ENCODE measurements around the gene SLC13A4. TPM values are rescaled to one million over a fixed set of nuclear protein-coding genes. Genes with fewer than 3 reads are reported as not detected.
A peak's percentile ranks its signal among the peaks of the same experiment; 100 is the strongest.
"Not testable (repeated sequence)": the region's sequence is repeated elsewhere in the genome, so short reads cannot be mapped to it uniquely, and the experiment has no call there.

Gene SLC13A4
- total RNA-seq, 2 donors from 2014 or later: not detected

- not testable (repeated sequence) for H3K27me3 Mint-ChIP-seq (ENCODE audit: low read depth); DNase-seq; H3K4me3 Mint-ChIP-seq; H3K27ac Mint-ChIP-seq; H3K36me3 Mint-ChIP-seq (ENCODE audit: insufficient read depth in 2 of 2); H3K9me3 Mint-ChIP-seq; ATAC-seq (replicated peaks in 1 of 2)
- peaks cover 67% of the 10 kb centered on the region for H3K4me1 Mint-ChIP-seq (ENCODE audit: low read depth)
These were observed 60.4 kb downstream of the SLC13A4 start for GRCh38 chr7:135667626-135668025.

- peaks cover 8 to 10% of the 10 kb centered on the region in 2 donors for H3K36me3 Mint-ChIP-seq (ENCODE audit: insufficient read depth in 2 of 2)
- H3K4me1 Mint-ChIP-seq (ENCODE audit: low read depth): peaks cover 69% of the 10 kb centered on the region
- no peak overlapping the region for H3K4me3 Mint-ChIP-seq
- DNase-seq (no peak), ATAC-seq (replicated peaks in 1 of 2) (no peak)
- no peaks in the 10 kb centered on the region for H3K27me3 Mint-ChIP-seq (ENCODE audit: low read depth)
- no peak overlapping the region for H3K27ac Mint-ChIP-seq
- H3K9me3 Mint-ChIP-seq: peaks cover 0 to 3% of the 10 kb centered on the region in 2 donors
These were observed 61.1 kb downstream of the SLC13A4 start for GRCh38 chr7:135666846-135667245.

- Mint-ChIP-seq H3K27me3 (ENCODE audit: low read depth) (no peaks in the 10 kb centered on the region), H3K4me1 (ENCODE audit: low read depth) (peaks cover 76% of the 10 kb centered on the region)
These were observed 61.8 kb downstream of the SLC13A4 start for GRCh38 chr7:135666156-135666555.

GRCh38 chr7:135665042-135665441 is 62.9 kb downstream of the SLC13A4 start:
- peaks cover 0 to 3% of the 10 kb centered on the region in 2 donors for H3K9me3 Mint-ChIP-seq
- ATAC-seq (replicated peaks in 1 of 2): no peak
- no peaks in the 10 kb centered on the region for H3K27me3 Mint-ChIP-seq (ENCODE audit: low read depth)

More at GRCh38 chr7:135666156-135666555, 61.8 kb downstream of the SLC13A4 start:
- Mint-ChIP-seq H3K36me3 (ENCODE audit: insufficient read depth in 2 of 2) (peaks cover 8 to 10% of the 10 kb centered on the region in 2 donors), H3K4me3 (no peak overlapping the region), H3K27ac (no peak overlapping the region), H3K9me3 (peaks cover 0 to 3% of the 10 kb centered on the region in 2 donors)
- no peak for ATAC-seq (replicated peaks in 1 of 2)
- DNase-seq: no peak

GRCh38 chr7:135664046-135664589 is 63.9 kb downstream of the SLC13A4 start:
- Mint-ChIP-seq H3K36me3 (ENCODE audit: insufficient read depth in 2 of 2) (peaks cover 8 to 10% of the 10 kb centered on the region in 2 donors), H3K27ac (peak overlapping the region; percentile 91), H3K4me3 (peak overlapping the region; percentile 93 to 97), H3K4me1 (ENCODE audit: low read depth) (peaks cover 68% of the 10 kb centered on the region), H3K27me3 (ENCODE audit: low read depth) (no peaks in the 10 kb centered on the region), H3K9me3 (peaks cover 0 to 3% of the 10 kb centered on the region in 2 donors)
- ATAC-seq (replicated peaks in 1 of 2) (peak; percentile 71 to 76), DNase-seq (peak in 1 of 2 donors; percentile 9)

More at GRCh38 chr7:135665042-135665441, 62.9 kb downstream of the SLC13A4 start:
- DNase-seq: no peak
- Mint-ChIP-seq H3K36me3 (ENCODE audit: insufficient read depth in 2 of 2) (peaks cover 8 to 10% of the 10 kb centered on the region in 2 donors), H3K4me1 (ENCODE audit: low read depth) (peaks cover 76% of the 10 kb centered on the region), H3K4me3 (peak overlapping the region; percentile 93 to 97), H3K27ac (peak overlapping the region; percentile 58)

- Mint-ChIP-seq H3K27ac (peak within 1 kb of the TSS; percentile 99), H3K4me3 (peak within 1 kb of the TSS; percentile 97 to 98), H3K4me1 (ENCODE audit: low read depth) (peaks cover 52% of the 10 kb centered on the region), H3K36me3 (ENCODE audit: insufficient read depth in 2 of 2) (peaks cover 4 to 7% of the 10 kb centered on the region in 2 donors), H3K9me3 (no peaks in the 10 kb centered on the region), H3K27me3 (ENCODE audit: low read depth) (no peaks in the 10 kb centered on the region)
- DNase-seq: peak; percentile 98 to 99
- peak; percentile 85 to 86 for ATAC-seq (replicated peaks in 1 of 2)
These were observed 65.4 kb downstream of the SLC13A4 start, which contains the start of gene STMP1 for GRCh38 chr7:135662373-135663114. Gene STMP1, plus strand, starts transcription at chr7:135662514.

GRCh38 chr7:135662123-135662372 is 65.9 kb downstream of the SLC13A4 start:
- DNase-seq: no peak
- Mint-ChIP-seq H3K4me3 (peak overlapping the region; percentile 97 to 98), H3K27ac (peak overlapping the region; percentile 92), H3K9me3 (no peaks in the 10 kb centered on the region), H3K36me3 (ENCODE audit: insufficient read depth in 2 of 2) (peaks cover 4 to 7% of the 10 kb centered on the region in 2 donors), H3K4me1 (ENCODE audit: low read depth) (peaks cover 47% of the 10 kb centered on the region), H3K27me3 (ENCODE audit: low read depth) (no peaks in the 10 kb centered on the region)
- no peak for ATAC-seq (replicated peaks in 1 of 2)

GRCh38 chr7:135661311-135662122 is 66.5 kb downstream of the SLC13A4 start:
- H3K27me3 Mint-ChIP-seq (ENCODE audit: low read depth): no peaks in the 10 kb centered on the region
- ATAC-seq (replicated peaks in 1 of 2) (peak; percentile 0 to 1), DNase-seq (no peak)
- no peaks in the 10 kb centered on the region for H3K9me3 Mint-ChIP-seq
- peak overlapping the region; percentile 92 for H3K27ac Mint-ChIP-seq
- H3K4me3 Mint-ChIP-seq: peak overlapping the region; percentile 97 to 98
- peaks cover 4 to 5% of the 10 kb centered on the region in 2 donors for H3K36me3 Mint-ChIP-seq (ENCODE audit: insufficient read depth in 2 of 2)
- peaks cover 42% of the 10 kb centered on the region for H3K4me1 Mint-ChIP-seq (ENCODE audit: low read depth)

- DNase-seq (no peak), ATAC-seq (replicated peaks in 1 of 2) (no peak)
- H3K9me3 Mint-ChIP-seq: no peaks in the 10 kb centered on the region
- H3K4me1 Mint-ChIP-seq (ENCODE audit: low read depth): peaks cover 23% of the 10 kb centered on the region
- H3K36me3 Mint-ChIP-seq (ENCODE audit: insufficient read depth in 2 of 2): peaks cover 2 to 5% of the 10 kb centered on the region in 2 donors
- no peak overlapping the region for H3K27ac Mint-ChIP-seq
- no peak overlapping the region for H3K4me3 Mint-ChIP-seq
- no peaks in the 10 kb centered on the region for H3K27me3 Mint-ChIP-seq (ENCODE audit: low read depth)
These were observed 68.7 kb downstream of the SLC13A4 start for GRCh38 chr7:135659159-135659846.

- Mint-ChIP-seq H3K27ac (no peak overlapping the region), H3K27me3 (ENCODE audit: low read depth) (no peaks in the 10 kb centered on the region), H3K4me3 (no peak overlapping the region), H3K9me3 (no peaks in the 10 kb centered on the region), H3K4me1 (ENCODE audit: low read depth) (peaks cover 16% of the 10 kb centered on the region), H3K36me3 (ENCODE audit: insufficient read depth in 2 of 2) (peaks cover 2 to 3% of the 10 kb centered on the region in 2 donors)
- DNase-seq (no peak), ATAC-seq (replicated peaks in 1 of 2) (no peak)
These were observed 69.4 kb downstream of the SLC13A4 start for GRCh38 chr7:135658564-135658963.

GRCh38 chr7:135653340-135654080 is 74.5 kb downstream of the SLC13A4 start:
- no peak overlapping the region for H3K4me3 Mint-ChIP-seq
- DNase-seq (no peak), ATAC-seq (replicated peaks in 1 of 2) (no peak)
- no peak overlapping the region for H3K27ac Mint-ChIP-seq
- no peaks in the 10 kb centered on the region for H3K4me1 Mint-ChIP-seq (ENCODE audit: low read depth)
- H3K36me3 Mint-ChIP-seq (ENCODE audit: insufficient read depth in 2 of 2): no peaks in the 10 kb centered on the region
- no peaks in the 10 kb centered on the region for H3K9me3 Mint-ChIP-seq
- H3K27me3 Mint-ChIP-seq (ENCODE audit: low read depth): no peaks in the 10 kb centered on the region

- peaks cover 0 to 9% of the 10 kb centered on the region in 2 donors for H3K36me3 Mint-ChIP-seq (ENCODE audit: insufficient read depth in 2 of 2)
- H3K27me3 Mint-ChIP-seq (ENCODE audit: low read depth): no peaks in the 10 kb centered on the region
- peak overlapping the region; percentile 64 for H3K27ac Mint-ChIP-seq
- no peak for ATAC-seq (replicated peaks in 1 of 2)
- DNase-seq: no peak
- H3K4me3 Mint-ChIP-seq: no peak overlapping the region
- no peaks in the 10 kb centered on the region for H3K4me1 Mint-ChIP-seq (ENCODE audit: low read depth)
- H3K9me3 Mint-ChIP-seq: no peaks in the 10 kb centered on the region
These were observed 77.0 kb downstream of the SLC13A4 start for GRCh38 chr7:135650831-135651573.

Data from activated T-cell treated with anti-CD3 and anti-CD28 coated beads, Interleukin-2, amount 50 U/mL, for 72 hours (primary cell).